Measurements from ENCODE around the gene MEOX1. TPM values are rescaled to one million over a fixed set of nuclear protein-coding genes. Genes with fewer than 3 reads are reported as not detected.

MEOX1 gene
- total and polyA plus RNA-seq, 2 of the 4 experiments (the other 2 are of a cell fraction): 0.48 to 0.72 TPM

DNA sequence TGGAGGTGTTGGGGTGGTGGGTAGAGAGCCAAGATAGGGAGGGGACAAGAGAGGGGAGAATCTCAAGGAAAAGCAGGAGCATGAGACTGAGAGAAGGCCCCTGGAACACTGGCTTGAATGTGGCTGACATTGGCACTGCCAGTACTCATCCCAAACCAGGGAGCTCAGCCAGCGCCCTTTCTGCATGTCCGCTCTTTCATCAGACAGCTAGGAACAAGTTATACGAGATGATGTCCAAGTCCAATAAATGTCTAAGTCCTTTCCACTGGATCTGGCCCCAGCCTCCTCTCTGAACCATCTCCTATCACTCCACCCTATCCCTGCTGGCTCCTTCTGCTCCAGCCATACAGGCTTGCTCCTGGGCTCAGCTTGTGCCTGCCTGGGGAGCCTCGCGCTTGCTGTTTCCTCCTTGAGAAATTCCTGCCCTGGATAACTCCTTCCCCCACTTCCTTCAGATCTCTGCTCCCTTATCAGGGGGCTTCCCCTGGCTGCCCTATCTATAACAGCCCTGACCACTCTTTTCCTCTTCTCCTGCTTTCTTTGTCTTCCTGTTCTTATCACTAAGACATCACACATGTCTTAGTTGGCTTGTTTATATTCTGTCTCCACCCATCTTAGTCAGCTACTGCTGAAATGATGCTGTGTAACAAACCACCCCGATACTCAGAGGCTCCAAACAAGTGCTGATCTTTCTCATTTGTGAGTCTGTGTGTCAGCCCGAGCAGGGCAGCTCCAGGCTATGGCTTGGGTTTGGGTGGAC is 37.1 kb upstream of the MEOX1 start:
- no TSS peak for BruUV-seq (replicated peaks)
- in situ Hi-C loops (cut with MboI; ENCODE audit: low sequenced_read_pairs): no loop called here
- H2AK9ac ChIP-seq (replicated peaks; ENCODE audit: low read depth, low read length, poor library complexity): no peak overlapping the region

More for the DNA sequence above, 37.1 kb upstream of the MEOX1 start:
- intact Hi-C loops (cut with micrococcal nuclease): no loop called here
- DNase-seq (no peak), ATAC-seq (ENCODE audit: low read depth) (no peak)
- Histone ChIP-seq H3K4ac (ENCODE audit: low read depth, low read length) (no peak overlapping the region), H3K36me3 (ENCODE audit: control insufficient read depth, insufficient read depth, low read length) (no peaks in the 10 kb centered on the region), H4K91ac (ENCODE audit: insufficient read depth, low read depth, low read length) (no peak overlapping the region), H4K20me1 (ENCODE audit: insufficient read depth, low read length) (no peaks in the 10 kb centered on the region), H2AK5ac (ENCODE audit: low read depth, low read length) (no peak overlapping the region), H4K8ac (ENCODE audit: low read depth in 2 of 2, low read length in 2 of 2) (no peak overlapping the region), H3K9me3 (ENCODE audit: control insufficient read depth, insufficient read depth, low read length) (peaks cover 9% of the 10 kb centered on the region), H3K18ac (ENCODE audit: low read depth, low read length) (no peak overlapping the region), H2BK5ac (ENCODE audit: low read depth, low read length, poor library complexity, severe bottlenecking) (no peak overlapping the region), H3K27ac (ENCODE audit: insufficient read depth, low read length) (no peak overlapping the region), H3K9ac (ENCODE audit: low read depth, low read length) (no peak overlapping the region), H3K56ac (ENCODE audit: extremely low read depth, insufficient read depth, low read length) (no peak overlapping the region), H3K9me1 (ENCODE audit: insufficient read depth, low read length) (no peaks in the 10 kb centered on the region), H3K4me2 (ENCODE audit: low read depth, low read length) (no peak overlapping the region), H3K4me3 (ENCODE audit: insufficient read depth, low read depth, low read length) (no peak overlapping the region), H2BK15ac (ENCODE audit: low read depth, low read length) (no peak overlapping the region), H3K27me3 (ENCODE audit: control insufficient read depth, insufficient read depth, low read length) (peaks cover 3% of the 10 kb centered on the region; the same call in 1 of the 2 replicates), H3K4me1 (ENCODE audit: control insufficient read depth, insufficient read depth, low read length) (peaks cover 7% of the 10 kb centered on the region; the same call in 1 of the 2 replicates), H4K5ac (ENCODE audit: low read depth, low read length) (no peak overlapping the region), H2BK120ac (ENCODE audit: low read depth, low read length) (no peak overlapping the region), H3K14ac (replicated peaks; ENCODE audit: low read depth, low read length) (no peak overlapping the region), H3K23ac (ENCODE audit: low read depth, low read length) (no peak overlapping the region), H2AFZ (replicated peaks; ENCODE audit: low read length, poor library complexity) (no peak overlapping the region), H2BK20ac (ENCODE audit: low read depth, low read length) (no peak overlapping the region), H3K79me1 (ENCODE audit: low read depth in 1 of 2, low read length in 2 of 2) (no peaks in the 10 kb centered on the region)
- ChIA-PET POLR2A (ENCODE audit: unreplicated experiment) (no interaction called here), CTCF (interaction anchor here (0.5 to 6.2 kb wide), 3 partner anchors 62 to 98 kb away, joined by 3 to 50 read pairs (median 6); no protein-coding TSS in a partner anchor)
- 67% methylated on average over 5 of the region's 7 CpGs; no CpG with 5 or more reads in 1 of the 2 experiments for WGBS, 2 experiments (ENCODE audit: extremely low coverage in 2 of 2, insufficient read length in 1 of 2)
- dilution Hi-C loops (cut with HindIII; ENCODE audit: low sequenced_read_pairs, unreplicated experiment): no loop called here
- TF ChIP-seq FOS (IDR thresholded peaks at IDR 0.05; ENCODE audit: low read depth, low read length): no peak
- no peak for TF ChIP-seq NFE2L2 (IDR thresholded peaks at IDR 0.05; ENCODE audit: low read depth, low read length)
- TF ChIP-seq SMC3 (IDR thresholded peaks at IDR 0.05; ENCODE audit: low read depth, low read length): no peak
- TF ChIP-seq CHD1 (IDR thresholded peaks at IDR 0.05; ENCODE audit: low read depth, low read length): no peak

Measured in IMR-90 (cell line).